Left ventricle myocardium inferior (tissue), 1 donor: Measurements from ENCODE around the gene SLC25A25. TPM values are rescaled to one million over a fixed set of nuclear protein-coding genes. Genes with fewer than 3 reads are reported as not detected.
"Not testable (repeated sequence)": the region's sequence is repeated elsewhere in the genome, so short reads cannot be mapped to it uniquely, and the experiment has no call there.

Experiments used
- DNase-seq: peaks from one replicate; pipeline ENCODE4 v3.0.0-alpha.2; 2020
- H3K27ac ChIP-seq: fragments of 200-600 bp; replicated peaks from 2 replicates; pipeline ENCODE4 v1.8.0; 2021
- H3K27me3 ChIP-seq: fragments of 200-600 bp; 2 replicates; pipeline ENCODE4 v1.8.0; 2021; ENCODE audit warnings: low read depth
- H3K36me3 ChIP-seq: fragments of 200-600 bp; 2 replicates; pipeline ENCODE4 v1.8.0; 2021
- H3K4me1 ChIP-seq: fragments of 200-600 bp; 2 replicates; pipeline ENCODE4 v1.8.0; 2021
- H3K4me3 ChIP-seq: fragments of 200-600 bp; 2 replicates; pipeline ENCODE4 v1.8.0; 2021; ENCODE audit warnings: mild to moderate bottlenecking, moderate library complexity
- H3K9me3 ChIP-seq: fragments of 200-600 bp; replicated peaks from 2 replicates; pipeline ENCODE4 v1.8.0; 2021
- CTCF ChIP-seq: fragments of 200-600 bp; IDR thresholded peaks from 2 replicates; pipeline ENCODE4 v1.8.0; 2021; ENCODE audit warnings: antibody characterized with exemption, mild to moderate bottlenecking, borderline replicate concordance
- intact Hi-C: fragments of 100-400 bp; cut with micrococcal nuclease; formaldehyde crosslinking; loops from one replicate; pipeline ENCODE4 v1.11.0; 2022
- total RNA-seq: library from RNA; stranded (reverse); fragmentation: NEBNext Ultra II Directional; extraction: Animal tissue kit (Norgen Biotek cat#: 25700); gene quantifications from one replicate; pipeline ENCODE4 v1.2.1, GENCODE V29; 2021
- donor health status: DM: no; HTN: yes; CAD: no; lungs with severe emphysema.

Gene SLC25A25
- total RNA-seq, 1 donor from 2014 or later = 5.4 TPM

- H3K4me3 ChIP-seq = no peak overlapping the region
- no peak overlapping the region for H3K27ac ChIP-seq
- peak; percentile 92 for TF ChIP-seq CTCF
- no peaks in the 10 kb centered on the region for H3K36me3 ChIP-seq
- peak; percentile 54 for DNase-seq
- H3K4me1 ChIP-seq = peaks cover 5% of the 10 kb centered on the region
- no peaks in the 10 kb centered on the region for H3K9me3 ChIP-seq
- intact Hi-C loops = loop anchor here (5.0 kb wide), 1 partner anchor 93 kb away; no protein-coding TSS in a partner anchor
- no peaks in the 10 kb centered on the region for H3K27me3 ChIP-seq
These were observed 33.0 kb upstream of the SLC25A25 start for GRCh38 chr9:128034821-128035652.

GRCh38 chr9:128036522-128036921 is 31.5 kb upstream of the SLC25A25 start:
- H3K4me1 ChIP-seq, intact Hi-C loops, H3K27ac ChIP-seq, H3K36me3 ChIP-seq, H3K9me3 ChIP-seq, H3K4me3 ChIP-seq, H3K27me3 ChIP-seq, DNase-seq: not testable (repeated sequence)

GRCh38 chr9:128040783-128041182 is 27.2 kb upstream of the SLC25A25 start:
- H3K27ac ChIP-seq, DNase-seq, H3K4me3 ChIP-seq, intact Hi-C loops, H3K36me3 ChIP-seq, H3K4me1 ChIP-seq, H3K9me3 ChIP-seq, H3K27me3 ChIP-seq: not testable (repeated sequence)

GRCh38 chr9:128042043-128042442 is 26.0 kb upstream of the SLC25A25 start:
- no peak for DNase-seq
- no peak overlapping the region for H3K27ac ChIP-seq
- H3K4me1 ChIP-seq = no peaks in the 10 kb centered on the region
- no peaks in the 10 kb centered on the region for H3K36me3 ChIP-seq
- intact Hi-C loops = no loop called here
- H3K9me3 ChIP-seq = no peaks in the 10 kb centered on the region
- no peaks in the 10 kb centered on the region for H3K27me3 ChIP-seq
- TF ChIP-seq CTCF = no peak
- no peak overlapping the region for H3K4me3 ChIP-seq

- no peak for DNase-seq
- H3K27ac ChIP-seq = no peak overlapping the region
- H3K27me3 ChIP-seq = no peaks in the 10 kb centered on the region
- no peak overlapping the region for H3K4me3 ChIP-seq
- H3K4me1 ChIP-seq = no peaks in the 10 kb centered on the region
- intact Hi-C loops = no loop called here
- no peaks in the 10 kb centered on the region for H3K9me3 ChIP-seq
- H3K36me3 ChIP-seq = no peaks in the 10 kb centered on the region
- no peak for TF ChIP-seq CTCF
These were observed 24.6 kb upstream of the SLC25A25 start for GRCh38 chr9:128043467-128043868.

- intact Hi-C loops, H3K27me3 ChIP-seq, H3K4me1 ChIP-seq, H3K36me3 ChIP-seq, H3K27ac ChIP-seq, H3K9me3 ChIP-seq, H3K4me3 ChIP-seq, DNase-seq: not testable (repeated sequence)
These were observed 22.6 kb upstream of the SLC25A25 start for GRCh38 chr9:128045409-128045808.

- H3K27me3 ChIP-seq = no peaks in the 10 kb centered on the region
- no peak overlapping the region for H3K27ac ChIP-seq
- H3K9me3 ChIP-seq = no peaks in the 10 kb centered on the region
- H3K36me3 ChIP-seq = no peaks in the 10 kb centered on the region
- TF ChIP-seq CTCF = no peak
- intact Hi-C loops = no loop called here
- DNase-seq = no peak
- H3K4me1 ChIP-seq = no peaks in the 10 kb centered on the region
- no peak overlapping the region for H3K4me3 ChIP-seq
These were observed 22.2 kb upstream of the SLC25A25 start for GRCh38 chr9:128045831-128046230.
